ENCODE results near the gene ANXA5.

The ANXA5 gene

DNA sequence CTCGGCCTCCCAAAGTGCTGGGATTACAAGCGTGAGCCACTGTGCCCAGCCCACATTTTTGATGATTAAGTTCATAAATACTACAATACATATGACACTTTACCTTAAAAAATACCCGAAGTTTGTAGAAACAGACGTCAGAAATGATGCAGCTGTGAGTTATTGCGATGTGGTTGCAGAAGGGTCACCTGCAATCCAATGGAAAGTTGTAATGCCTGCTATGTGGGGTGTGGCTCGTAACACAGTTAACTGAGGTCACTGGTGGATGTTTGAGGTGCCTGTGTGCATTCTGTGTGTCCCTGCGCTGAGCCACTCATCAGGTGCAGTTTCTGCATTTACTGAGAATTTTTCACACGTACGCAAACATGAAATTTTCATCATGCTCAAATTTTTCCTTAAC, 64.1 kb downstream of the ANXA5 start:
- DNase-seq, result no peak

Measured in activated naive CD4-positive, alpha-beta T cell treated with anti-CD3 and anti-CD28 coated beads, Interleukin-2, amount 50 U/mL, for 16 hours (primary cell).